ENCODE measurements around the gene KRTAP6-2. TPM values are rescaled to one million over a fixed set of nuclear protein-coding genes. Genes with fewer than 3 reads are reported as not detected.

Gene KRTAP6-2
- total RNA-seq, 6 experiments from 2014 or later, result not detected

DNA sequence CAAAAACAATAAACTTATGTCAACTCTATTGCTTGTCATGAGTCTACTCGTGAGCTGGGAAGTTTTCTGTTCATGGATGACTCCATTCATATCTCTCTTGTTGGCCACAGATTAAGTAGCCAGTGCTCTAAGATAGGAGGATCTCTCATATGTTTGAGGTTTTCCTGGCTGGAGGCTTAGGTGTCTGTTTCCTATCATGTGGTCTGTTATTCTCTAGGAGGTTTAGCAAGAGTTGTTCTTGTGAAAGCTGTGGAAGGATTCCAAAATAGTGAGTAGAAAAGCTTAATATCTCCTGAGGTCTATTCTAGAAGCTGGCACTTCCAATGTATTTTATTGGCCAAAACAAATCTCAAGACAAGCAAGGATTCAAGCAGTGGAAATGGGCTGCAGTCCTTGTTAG is 30.5 kb upstream of the KRTAP6-2 start:
- WGBS (ENCODE audit: insufficient coverage, low coverage, low lambda C conversion rate, missing lambda C conversion rate), result 40% methylated on average over 1 of the region's 1 CpG

DNA sequence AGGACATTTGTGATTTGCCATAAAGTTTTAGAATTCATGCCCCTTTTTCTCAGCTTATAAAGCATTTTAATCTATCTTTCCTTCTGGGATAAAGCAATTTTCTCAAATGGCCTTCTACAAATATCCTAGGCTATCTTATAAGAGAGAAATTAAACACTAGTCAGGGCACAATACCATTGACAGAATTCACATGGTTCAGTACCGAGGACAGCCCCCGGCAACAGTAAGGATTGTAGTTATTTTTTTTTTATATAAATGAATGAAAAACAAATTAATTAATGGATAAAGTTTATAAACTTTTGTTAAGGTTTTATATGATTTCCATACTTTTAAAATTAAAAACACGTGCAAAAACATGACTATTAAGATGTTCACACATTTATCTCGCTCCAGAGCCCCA is 29.4 kb upstream of the KRTAP6-2 start:
- no peak for ATAC-seq
- H3K9me3 ChIP-seq, result no peaks in the 10 kb centered on the region
- 62% methylated on average over 4 of the region's 4 CpGs for WGBS (ENCODE audit: insufficient coverage, low coverage, low lambda C conversion rate, missing lambda C conversion rate)
- H3K27ac ChIP-seq, result no peak overlapping the region
- no peak overlapping the region for H3K4me3 ChIP-seq
- H3K27me3 ChIP-seq, result no peaks in the 10 kb centered on the region
- DNase-seq, result no peak
- intact Hi-C loops (cut with DNase I), result no loop called here
- H3K4me1 ChIP-seq, result no peaks in the 10 kb centered on the region
- TF ChIP-seq, protein P1, sequence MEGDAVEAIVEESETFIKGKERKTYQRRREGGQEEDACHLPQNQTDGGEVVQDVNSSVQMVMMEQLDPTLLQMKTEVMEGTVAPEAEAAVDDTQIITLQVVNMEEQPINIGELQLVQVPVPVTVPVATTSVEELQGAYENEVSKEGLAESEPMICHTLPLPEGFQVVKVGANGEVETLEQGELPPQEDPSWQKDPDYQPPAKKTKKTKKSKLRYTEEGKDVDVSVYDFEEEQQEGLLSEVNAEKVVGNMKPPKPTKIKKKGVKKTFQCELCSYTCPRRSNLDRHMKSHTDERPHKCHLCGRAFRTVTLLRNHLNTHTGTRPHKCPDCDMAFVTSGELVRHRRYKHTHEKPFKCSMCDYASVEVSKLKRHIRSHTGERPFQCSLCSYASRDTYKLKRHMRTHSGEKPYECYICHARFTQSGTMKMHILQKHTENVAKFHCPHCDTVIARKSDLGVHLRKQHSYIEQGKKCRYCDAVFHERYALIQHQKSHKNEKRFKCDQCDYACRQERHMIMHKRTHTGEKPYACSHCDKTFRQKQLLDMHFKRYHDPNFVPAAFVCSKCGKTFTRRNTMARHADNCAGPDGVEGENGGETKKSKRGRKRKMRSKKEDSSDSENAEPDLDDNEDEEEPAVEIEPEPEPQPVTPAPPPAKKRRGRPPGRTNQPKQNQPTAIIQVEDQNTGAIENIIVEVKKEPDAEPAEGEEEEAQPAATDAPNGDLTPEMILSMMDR (IDR thresholded peaks at IDR 0.05), result no peak
- TF ChIP-seq POLR2A (IDR thresholded peaks at IDR 0.05), result no peak
- no peaks in the 10 kb centered on the region for H3K36me3 ChIP-seq

More for the DNA sequence above, 30.5 kb upstream of the KRTAP6-2 start:
- H3K36me3 ChIP-seq, result no peaks in the 10 kb centered on the region
- ATAC-seq (no peak), DNase-seq (no peak)
- no peak overlapping the region for H3K4me3 ChIP-seq
- no peaks in the 10 kb centered on the region for H3K9me3 ChIP-seq
- H3K4me1 ChIP-seq, result no peaks in the 10 kb centered on the region
- H3K27me3 ChIP-seq, result no peaks in the 10 kb centered on the region
- intact Hi-C loops (cut with DNase I), result no loop called here
- no peak for TF ChIP-seq POLR2A (IDR thresholded peaks at IDR 0.05)
- TF ChIP-seq, protein P1 (IDR thresholded peaks at IDR 0.05), result no peak
- H3K27ac ChIP-seq, result no peak overlapping the region

DNA sequence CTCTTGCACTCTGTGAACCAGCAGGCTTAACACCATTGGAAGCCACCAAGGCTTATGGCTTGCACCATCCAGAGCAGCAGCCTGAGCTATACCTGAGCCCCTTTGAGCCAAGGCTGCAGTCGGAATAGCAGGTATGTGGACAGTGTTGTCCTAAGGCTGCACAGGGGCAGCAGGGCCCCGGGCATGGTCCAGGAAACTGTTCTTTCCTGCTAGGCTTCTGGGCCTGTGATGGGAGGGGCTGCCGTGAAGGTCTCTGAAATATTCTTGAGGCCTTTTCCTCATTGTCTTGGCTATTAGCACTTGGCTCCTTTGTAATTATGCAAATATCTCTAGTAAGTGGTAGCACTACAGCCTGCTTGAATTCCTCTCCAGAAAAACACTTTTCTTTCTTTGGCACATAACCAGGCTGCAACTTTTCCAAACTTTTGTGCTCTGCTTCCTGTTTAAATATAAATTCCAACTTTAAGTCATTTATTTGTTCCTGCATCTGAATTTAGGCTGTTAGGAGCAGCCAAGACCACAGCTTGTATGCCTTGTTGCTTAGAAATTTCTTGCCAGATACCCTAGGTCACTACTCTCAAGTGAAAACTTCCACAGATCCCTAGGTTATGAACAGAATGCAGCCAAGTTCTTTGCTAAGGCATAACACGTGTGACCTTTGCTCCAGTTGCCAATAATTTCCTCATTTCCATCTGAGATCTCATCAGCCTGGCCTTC is 26.9 kb upstream of the KRTAP6-2 start:
- TF ChIP-seq POLR2A (IDR thresholded peaks at IDR 0.05), result no peak
- Histone ChIP-seq H3K4me3 (no peak overlapping the region), H3K9me3 (no peaks in the 10 kb centered on the region), H3K36me3 (no peaks in the 10 kb centered on the region), H3K27ac (no peak overlapping the region), H3K27me3 (no peaks in the 10 kb centered on the region), H3K4me1 (no peaks in the 10 kb centered on the region)
- ATAC-seq (no peak), DNase-seq (no peak)
- WGBS (ENCODE audit: insufficient coverage, low coverage, low lambda C conversion rate, missing lambda C conversion rate), result 45% methylated on average over 4 of the region's 4 CpGs
- intact Hi-C loops (cut with DNase I), result no loop called here

DNA sequence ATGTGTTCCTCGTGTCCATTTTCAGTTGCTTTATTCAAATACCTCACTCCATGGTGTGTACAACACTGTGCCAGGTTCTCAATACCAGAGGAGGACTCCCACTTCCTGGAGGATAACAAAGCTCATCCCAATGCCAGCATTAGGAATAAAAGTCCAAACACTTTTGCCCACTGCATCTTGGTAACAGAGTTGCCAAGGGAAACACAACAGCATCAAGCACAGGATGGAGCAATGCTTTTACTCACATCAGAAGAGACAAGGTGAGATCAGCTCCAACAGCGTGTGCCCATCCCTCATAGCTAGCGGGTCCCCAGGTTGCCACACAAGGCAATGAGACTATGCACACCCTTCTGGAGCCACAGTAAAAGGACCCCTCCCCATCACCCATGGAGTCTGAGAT is 24.7 kb upstream of the KRTAP6-2 start:
- Histone ChIP-seq H3K27me3 (no peaks in the 10 kb centered on the region), H3K27ac (no peak overlapping the region), H3K4me1 (no peaks in the 10 kb centered on the region), H3K4me3 (no peak overlapping the region), H3K9me3 (no peaks in the 10 kb centered on the region), H3K36me3 (no peaks in the 10 kb centered on the region)
- no peak for ATAC-seq
- TF ChIP-seq POLR2A (IDR thresholded peaks at IDR 0.05), result no peak
- TF ChIP-seq, protein P1 (IDR thresholded peaks at IDR 0.05), result no peak
- WGBS (ENCODE audit: insufficient coverage, low coverage, low lambda C conversion rate, missing lambda C conversion rate), result 75% methylated on average over 1 of the region's 3 CpGs
- intact Hi-C loops (cut with DNase I), result no loop called here
- no peak for DNase-seq

GRCh38 chr21:30620522-30620921 is 21.8 kb upstream of the KRTAP6-2 start, which contains the start of gene KRTAP20-4:
Gene KRTAP20-4 (plus strand): TSS chr21:30620627.
- H3K27ac ChIP-seq, result no peak within 1 kb of the TSS
- 49% methylated on average over 2 of the region's 3 CpGs for WGBS (ENCODE audit: insufficient coverage, low coverage, low lambda C conversion rate, missing lambda C conversion rate)
- no peak for DNase-seq
- no peaks in the 10 kb centered on the region for H3K27me3 ChIP-seq
- no peaks in the 10 kb centered on the region for H3K4me1 ChIP-seq
- H3K4me3 ChIP-seq, result no peak within 1 kb of the TSS
- no peaks in the 10 kb centered on the region for H3K36me3 ChIP-seq
- TF ChIP-seq POLR2A (IDR thresholded peaks at IDR 0.05), result no peak
- TF ChIP-seq, protein P1 (IDR thresholded peaks at IDR 0.05), result no peak
- no peaks in the 10 kb centered on the region for H3K9me3 ChIP-seq
- intact Hi-C loops (cut with DNase I), result no loop called here
- ATAC-seq, result no peak
